ENCODE results near the gene ABCB4.

Gene ABCB4

GRCh38 chr7:87445897-87446296 is 29.6 kb downstream of the ABCB4 start:
- Histone ChIP-seq H3K36me3 (ENCODE audit: insufficient read depth, low read length) (no peaks in the 10 kb centered on the region), H3K4me3 (ENCODE audit: low read length, poor library complexity, severe bottlenecking) (no peak overlapping the region), H3K27me3 (ENCODE audit: insufficient read depth, low read length, poor library complexity, severe bottlenecking) (no peaks in the 10 kb centered on the region), H3F3A (ENCODE audit: low read depth) (no peaks in the 10 kb centered on the region), H3K4me1 (ENCODE audit: insufficient read depth, low read length, poor library complexity, severe bottlenecking) (no peaks in the 10 kb centered on the region), H2AFZ (ENCODE audit: low read length) (no peak overlapping the region), H3K79me2 (ENCODE audit: insufficient read depth, low read length) (no peaks in the 10 kb centered on the region), H3K9ac (ENCODE audit: low read depth, low read length, poor library complexity, severe bottlenecking) (no peak overlapping the region), H3K9me3 (ENCODE audit: insufficient read depth, low read depth, low read length) (no peaks in the 10 kb centered on the region), H4K20me1 (ENCODE audit: insufficient read depth, low read length, poor library complexity, severe bottlenecking) (no peaks in the 10 kb centered on the region), H3K4me2 (ENCODE audit: low read depth, low read length, poor library complexity, severe bottlenecking) (no peak overlapping the region), H3K9me2 (replicated peaks; ENCODE audit: low read depth, low read length) (no peaks in the 10 kb centered on the region)
- TF ChIP-seq EZH2phosphoT487 (IDR thresholded peaks at IDR 0.05; ENCODE audit: borderline replicate concordance): no peak
- TF ChIP-seq CTCF (conservative IDR thresholded peaks at IDR 0.05; ENCODE audit: low read length): no peak

- H3K4me1 ChIP-seq (ENCODE audit: insufficient read depth, low read length, poor library complexity, severe bottlenecking): no peaks in the 10 kb centered on the region
- TF ChIP-seq EZH2phosphoT487 (IDR thresholded peaks at IDR 0.05; ENCODE audit: borderline replicate concordance): no peak
- TF ChIP-seq CTCF (conservative IDR thresholded peaks at IDR 0.05; ENCODE audit: low read length): no peak
- H3F3A ChIP-seq (ENCODE audit: low read depth): no peaks in the 10 kb centered on the region
- no peaks in the 10 kb centered on the region for H3K9me3 ChIP-seq (ENCODE audit: insufficient read depth, low read depth, low read length)
- H3K4me3 ChIP-seq (ENCODE audit: low read length, poor library complexity, severe bottlenecking): no peak overlapping the region
- no peaks in the 10 kb centered on the region for H3K9me2 ChIP-seq (replicated peaks; ENCODE audit: low read depth, low read length)
- H3K4me2 ChIP-seq (ENCODE audit: low read depth, low read length, poor library complexity, severe bottlenecking): no peak overlapping the region
- H3K9ac ChIP-seq (ENCODE audit: low read depth, low read length, poor library complexity, severe bottlenecking): no peak overlapping the region
- no peaks in the 10 kb centered on the region for H3K79me2 ChIP-seq (ENCODE audit: insufficient read depth, low read length)
- H3K27me3 ChIP-seq (ENCODE audit: insufficient read depth, low read length, poor library complexity, severe bottlenecking): no peaks in the 10 kb centered on the region
- H4K20me1 ChIP-seq (ENCODE audit: insufficient read depth, low read length, poor library complexity, severe bottlenecking): no peaks in the 10 kb centered on the region
- H3K36me3 ChIP-seq (ENCODE audit: insufficient read depth, low read length): no peaks in the 10 kb centered on the region
- H2AFZ ChIP-seq (ENCODE audit: low read length): no peak overlapping the region
These were observed 39.9 kb downstream of the ABCB4 start for GRCh38 chr7:87435546-87435945.

DNA sequence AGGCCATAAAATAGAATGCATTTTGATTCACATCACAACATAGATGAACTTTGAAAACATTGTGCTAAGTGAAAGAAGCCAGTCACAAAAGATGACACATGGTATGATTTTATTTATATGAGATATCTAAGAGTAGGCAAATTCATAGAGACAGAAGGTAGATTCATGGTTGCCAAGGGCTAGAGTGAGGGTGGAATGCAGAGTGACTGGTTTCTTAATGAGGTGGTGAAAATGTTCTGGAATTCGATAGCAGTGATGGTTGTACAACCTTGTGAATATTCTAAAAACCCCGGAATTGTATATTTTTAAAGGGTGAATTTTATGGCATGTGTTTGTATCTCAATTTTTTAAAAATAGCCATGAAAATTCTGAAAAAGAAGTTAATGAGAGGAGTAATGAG is 42.9 kb downstream of the ABCB4 start:
- Histone ChIP-seq H3K4me2 (ENCODE audit: low read depth, low read length, poor library complexity, severe bottlenecking) (no peak overlapping the region), H3K36me3 (ENCODE audit: insufficient read depth, low read length) (no peaks in the 10 kb centered on the region), H3K9me2 (replicated peaks; ENCODE audit: low read depth, low read length) (no peaks in the 10 kb centered on the region), H3K4me3 (ENCODE audit: low read length, poor library complexity, severe bottlenecking) (no peak overlapping the region), H3F3A (ENCODE audit: low read depth) (no peaks in the 10 kb centered on the region), H3K79me2 (ENCODE audit: insufficient read depth, low read length) (no peaks in the 10 kb centered on the region), H4K20me1 (ENCODE audit: insufficient read depth, low read length, poor library complexity, severe bottlenecking) (no peaks in the 10 kb centered on the region), H2AFZ (ENCODE audit: low read length) (no peak overlapping the region), H3K9ac (ENCODE audit: low read depth, low read length, poor library complexity, severe bottlenecking) (no peak overlapping the region), H3K9me3 (ENCODE audit: insufficient read depth, low read depth, low read length) (no peaks in the 10 kb centered on the region), H3K4me1 (ENCODE audit: insufficient read depth, low read length, poor library complexity, severe bottlenecking) (no peaks in the 10 kb centered on the region), H3K27me3 (ENCODE audit: insufficient read depth, low read length, poor library complexity, severe bottlenecking) (no peaks in the 10 kb centered on the region)
- TF ChIP-seq CTCF (conservative IDR thresholded peaks at IDR 0.05; ENCODE audit: low read length) (no peak), EZH2phosphoT487 (IDR thresholded peaks at IDR 0.05; ENCODE audit: borderline replicate concordance) (no peak)
